Mammary epithelial cell (primary cell): ENCODE measurements around the gene C1orf159.

Experiments used
- EZH2 ChIP-seq: IDR thresholded peaks from 2 replicates; pipeline ENCODE4 v1.6.1; 2012; ENCODE audit warnings: low read length, inconsistent platforms, borderline replicate concordance
- TF ChIP-seq, protein P1 (sequence below), 2 donors: IDR thresholded peaks in 1 of 2; conservative IDR thresholded peaks in 1 of 2; 2 replicates each; pipeline ENCODE4 v1.5.1; 2011 to 2012; ENCODE audit warnings: inconsistent platforms in 2 of 2, low read length in 2 of 2, mild to moderate bottlenecking in 2 of 2, control low read depth in 1 of 2, low read depth in 1 of 2; ENCODE audit not compliant: insufficient read depth in 1 of 2; ENCODE audit errors: extremely low read depth in 1 of 2

DNA sequence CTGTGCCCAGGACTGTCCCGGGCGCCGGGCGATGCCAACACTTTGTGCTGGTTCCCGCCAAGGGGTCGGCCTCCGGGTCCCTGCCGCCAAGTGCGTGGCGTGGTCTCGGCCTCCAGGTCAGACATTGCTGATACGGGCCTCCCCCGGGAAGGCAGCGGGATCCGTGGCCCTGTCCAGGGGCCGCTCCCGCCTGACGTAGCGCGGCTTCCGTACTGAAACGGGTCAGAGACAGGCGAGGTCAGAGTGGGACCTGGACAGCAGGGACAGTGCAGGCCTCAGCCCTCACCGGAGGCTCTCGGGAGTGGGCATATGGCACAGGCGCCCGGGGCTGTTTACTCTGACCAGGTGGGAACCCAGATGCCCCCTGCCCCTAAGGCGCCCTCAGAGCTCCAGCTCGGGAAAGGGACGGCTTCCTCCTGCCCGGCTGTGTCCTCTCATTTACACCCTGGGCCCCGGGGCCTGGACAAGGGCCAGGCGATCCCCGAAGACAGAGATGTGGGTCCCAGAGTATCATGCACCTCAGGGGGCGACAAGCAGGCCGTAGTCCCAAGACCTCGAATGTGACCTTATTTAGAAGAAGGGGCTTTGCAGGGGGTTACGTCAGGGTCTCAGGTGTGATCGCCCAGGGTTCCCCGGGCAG lies 33.0 kb downstream of the C1orf159 start:
- TF ChIP-seq, protein P1, sequence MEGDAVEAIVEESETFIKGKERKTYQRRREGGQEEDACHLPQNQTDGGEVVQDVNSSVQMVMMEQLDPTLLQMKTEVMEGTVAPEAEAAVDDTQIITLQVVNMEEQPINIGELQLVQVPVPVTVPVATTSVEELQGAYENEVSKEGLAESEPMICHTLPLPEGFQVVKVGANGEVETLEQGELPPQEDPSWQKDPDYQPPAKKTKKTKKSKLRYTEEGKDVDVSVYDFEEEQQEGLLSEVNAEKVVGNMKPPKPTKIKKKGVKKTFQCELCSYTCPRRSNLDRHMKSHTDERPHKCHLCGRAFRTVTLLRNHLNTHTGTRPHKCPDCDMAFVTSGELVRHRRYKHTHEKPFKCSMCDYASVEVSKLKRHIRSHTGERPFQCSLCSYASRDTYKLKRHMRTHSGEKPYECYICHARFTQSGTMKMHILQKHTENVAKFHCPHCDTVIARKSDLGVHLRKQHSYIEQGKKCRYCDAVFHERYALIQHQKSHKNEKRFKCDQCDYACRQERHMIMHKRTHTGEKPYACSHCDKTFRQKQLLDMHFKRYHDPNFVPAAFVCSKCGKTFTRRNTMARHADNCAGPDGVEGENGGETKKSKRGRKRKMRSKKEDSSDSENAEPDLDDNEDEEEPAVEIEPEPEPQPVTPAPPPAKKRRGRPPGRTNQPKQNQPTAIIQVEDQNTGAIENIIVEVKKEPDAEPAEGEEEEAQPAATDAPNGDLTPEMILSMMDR (conservative IDR thresholded peaks at IDR 0.05 in 1 of 2, IDR thresholded peaks at IDR 0.05 in 1 of 2; ENCODE audit: extremely low read depth in 1 of 2, insufficient read depth in 1 of 2, low read depth in 1 of 2, low read length in 2 of 2) = no peak
- TF ChIP-seq EZH2 = no peak
